A549 (cell line): ENCODE data around the gene CTNNA1.

Experiments
- EHMT2 ChIP-seq: fragments of 200-600 bp; sonication (generic); IDR thresholded peaks from 2 replicates; pipeline ENCODE4 v1.6.1; 2016; ENCODE audit warnings: antibody characterized with exemption, low read depth, mild to moderate bottlenecking, moderate library complexity
- FOSB ChIP-seq: fragments of 250-450 bp; sonication (Bioruptor Pico); IDR thresholded peaks from 2 replicates; pipeline ENCODE4 v1.5.0; 2020; ENCODE audit warnings: mild to moderate bottlenecking, moderate library complexity
- HDAC2 ChIP-seq: fragments of 200-600 bp; sonication (generic); IDR thresholded peaks from 2 replicates; pipeline ENCODE4 v1.6.1; 2016
- HOXA7 ChIP-seq: fragments of 250-450 bp; sonication (Bioruptor Pico); IDR thresholded peaks from 2 replicates; pipeline ENCODE4 v1.5.0; 2020; ENCODE audit warnings: mild to moderate bottlenecking, moderate library complexity
- JUN ChIP-seq, 2 experiments: fragments of >200 bp; sonication (Bioruptor Twin); formaldehyde crosslinking; IDR thresholded peaks; 2 replicates in 1 of 2; 3 replicates in 1 of 2; pipeline ENCODE4 v1.6.1; 2016 to 2017
- KDM1A ChIP-seq: fragments of 200-600 bp; sonication (generic); IDR thresholded peaks from 2 replicates; pipeline ENCODE4 v1.6.1; 2016; ENCODE audit warnings: low read depth, mild to moderate bottlenecking
- MYC ChIP-seq: IDR thresholded peaks from 2 replicates; pipeline ENCODE4 v1.6.1; 2012; ENCODE audit warnings: mild to moderate bottlenecking, inconsistent platforms, low read length, improper control_type of control experiment, borderline replicate concordance
- ZC3H11A ChIP-seq: fragments of 450-650 bp; IDR thresholded peaks from 2 replicates; pipeline ENCODE4 v1.6.1; 2014; ENCODE audit warnings: antibody characterized with exemption, mild to moderate bottlenecking
- TF ChIP-seq, protein P1 (sequence below): fragments of >200 bp; sonication (Bioruptor Twin); formaldehyde crosslinking; IDR thresholded peaks from 3 replicates; pipeline ENCODE4 v1.5.1; 2016

- TF ChIP-seq, protein P1, sequence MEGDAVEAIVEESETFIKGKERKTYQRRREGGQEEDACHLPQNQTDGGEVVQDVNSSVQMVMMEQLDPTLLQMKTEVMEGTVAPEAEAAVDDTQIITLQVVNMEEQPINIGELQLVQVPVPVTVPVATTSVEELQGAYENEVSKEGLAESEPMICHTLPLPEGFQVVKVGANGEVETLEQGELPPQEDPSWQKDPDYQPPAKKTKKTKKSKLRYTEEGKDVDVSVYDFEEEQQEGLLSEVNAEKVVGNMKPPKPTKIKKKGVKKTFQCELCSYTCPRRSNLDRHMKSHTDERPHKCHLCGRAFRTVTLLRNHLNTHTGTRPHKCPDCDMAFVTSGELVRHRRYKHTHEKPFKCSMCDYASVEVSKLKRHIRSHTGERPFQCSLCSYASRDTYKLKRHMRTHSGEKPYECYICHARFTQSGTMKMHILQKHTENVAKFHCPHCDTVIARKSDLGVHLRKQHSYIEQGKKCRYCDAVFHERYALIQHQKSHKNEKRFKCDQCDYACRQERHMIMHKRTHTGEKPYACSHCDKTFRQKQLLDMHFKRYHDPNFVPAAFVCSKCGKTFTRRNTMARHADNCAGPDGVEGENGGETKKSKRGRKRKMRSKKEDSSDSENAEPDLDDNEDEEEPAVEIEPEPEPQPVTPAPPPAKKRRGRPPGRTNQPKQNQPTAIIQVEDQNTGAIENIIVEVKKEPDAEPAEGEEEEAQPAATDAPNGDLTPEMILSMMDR: no peak
- TF ChIP-seq JUN (IDR thresholded peaks at IDR 0.05) (no peak), HDAC2 (no peak), ZC3H11A (no peak), MYC (no peak), KDM1A (no peak), HOXA7 (CRISPR knock-in tag) (no peak), EHMT2 (no peak), FOSB (no peak)
Measured at GRCh38 chr5:138922494-138922893, 169.3 kb downstream of the CTNNA1 start.
